OCI-LY3 (cell line): Measurements from ENCODE around the gene ADGRG7.

Experiments used
- H2AFZ ChIP-seq: fragments of 200-600, 300-600 bp; shearing (Covaris generic); 2 replicates; pipeline ENCODE4 v1.6.0; 2014; ENCODE audit warnings: antibody characterized with exemption, low read depth, low read length
- H3K27ac ChIP-seq: fragments of 200-600, 300-600 bp; sonication (generic); 2 replicates; pipeline ENCODE4 v1.5.1; 2014; ENCODE audit warnings: mild to moderate bottlenecking, low read length, moderate library complexity, mixed read lengths
- H3K27me3 ChIP-seq: fragments of 200-600, 300-600 bp; sonication (generic); 2 replicates; pipeline ENCODE4 v1.6.1; 2014; ENCODE audit warnings: low read depth, low read length, mixed read lengths
- H3K36me3 ChIP-seq: fragments of 200-600, 300-600 bp; sonication (generic); replicated peaks from 2 replicates; pipeline ENCODE3; 2014; ENCODE audit warnings: low read depth, low read length, mixed read lengths
- H3K4me1 ChIP-seq: fragments of 300-600, 200-600 bp; sonication (generic); 2 replicates; pipeline ENCODE4 v1.6.1; 2014; ENCODE audit warnings: low read length, mixed read lengths
- H3K4me2 ChIP-seq: fragments of 200-600, 300-600 bp; sonication (generic); 2 replicates; pipeline ENCODE4 v1.6.1; 2014; ENCODE audit warnings: low read length, mixed read lengths
- H3K4me3 ChIP-seq: fragments of 300-600, 200-600 bp; sonication (generic); 2 replicates; pipeline ENCODE4 v1.5.1; 2014; ENCODE audit warnings: antibody characterized with exemption, mild to moderate bottlenecking, low read length, moderate library complexity
- H3K79me2 ChIP-seq: fragments of 300-600, 200-600 bp; shearing (Covaris generic); 2 replicates; pipeline ENCODE4 v1.6.1; 2014; ENCODE audit warnings: mild to moderate bottlenecking, low read length, mixed read lengths
- H3K9ac ChIP-seq: fragments of 300-600, 200-600 bp; shearing (Covaris generic); 2 replicates; pipeline ENCODE4 v1.6.0; 2014; ENCODE audit warnings: mild to moderate bottlenecking, low read length, moderate library complexity
- H3K9me3 ChIP-seq: fragments of 200-600, 300-600 bp; shearing (Covaris generic); 2 replicates; pipeline ENCODE4 v1.6.1; 2014; ENCODE audit warnings: low read length, mixed read lengths; ENCODE audit not compliant: insufficient read depth
- H4K20me1 ChIP-seq: fragments of 200-600, 300-600 bp; sonication (generic); 2 replicates; pipeline ENCODE4 v1.6.1; 2016; ENCODE audit warnings: low read length, mixed read lengths; ENCODE audit not compliant: insufficient read depth
- CTCF ChIP-seq: fragments of 200-600, 300-600 bp; sonication (generic); IDR thresholded peaks from 2 replicates; pipeline ENCODE4 v1.5.1; 2014; ENCODE audit warnings: antibody characterized with exemption, low read length, low read depth
- EZH2phosphoT487 ChIP-seq: fragments of 200-600 bp; shearing (Covaris generic); IDR thresholded peaks from 2 replicates; pipeline ENCODE4 v1.6.1; 2018; ENCODE audit warnings: antibody characterized with exemption, mixed run types, low read depth

Gene ADGRG7

GRCh38 chr3:100740207-100740606 lies 130.8 kb downstream of the ADGRG7 start:
- Histone ChIP-seq H2AFZ (no peak overlapping the region), H3K27me3 (no peaks in the 10 kb centered on the region), H3K36me3 (peaks cover 87% of the 10 kb centered on the region), H3K27ac (no peak overlapping the region), H3K79me2 (peaks cover 21% of the 10 kb centered on the region), H3K4me2 (no peak overlapping the region), H3K4me1 (no peaks in the 10 kb centered on the region), H3K4me3 (no peak overlapping the region), H3K9me3 (no peaks in the 10 kb centered on the region), H4K20me1 (peaks cover 16% of the 10 kb centered on the region), H3K9ac (no peak overlapping the region)
- TF ChIP-seq EZH2phosphoT487 (no peak), CTCF (no peak)

- no peak overlapping the region for H2AFZ ChIP-seq
- no peaks in the 10 kb centered on the region for H3K27me3 ChIP-seq
Observed at GRCh38 chr3:100743535-100743934, 134.1 kb downstream of the ADGRG7 start.

GRCh38 chr3:100744671-100745070 lies 135.3 kb downstream of the ADGRG7 start:
- Histone ChIP-seq H4K20me1 (peaks cover 11% of the 10 kb centered on the region), H3K36me3 (peaks cover 86% of the 10 kb centered on the region), H3K27me3 (no peaks in the 10 kb centered on the region), H3K9me3 (no peaks in the 10 kb centered on the region), H2AFZ (no peak overlapping the region), H3K4me3 (no peak overlapping the region), H3K9ac (no peak overlapping the region), H3K79me2 (peaks cover 13% of the 10 kb centered on the region), H3K27ac (no peak overlapping the region), H3K4me2 (no peak overlapping the region), H3K4me1 (no peaks in the 10 kb centered on the region)
- TF ChIP-seq EZH2phosphoT487 (no peak), CTCF (no peak)

More at GRCh38 chr3:100743535-100743934, 134.1 kb downstream of the ADGRG7 start:
- H3K36me3 ChIP-seq = peaks cover 86% of the 10 kb centered on the region
- H3K79me2 ChIP-seq = peaks cover 13% of the 10 kb centered on the region
- no peak overlapping the region for H3K4me3 ChIP-seq
- H3K4me1 ChIP-seq = no peaks in the 10 kb centered on the region
- H3K9me3 ChIP-seq = no peaks in the 10 kb centered on the region
- H3K4me2 ChIP-seq = no peak overlapping the region
- no peak overlapping the region for H3K27ac ChIP-seq
- H3K9ac ChIP-seq = no peak overlapping the region
- TF ChIP-seq EZH2phosphoT487 (no peak), CTCF (no peak)
- H4K20me1 ChIP-seq = peaks cover 16% of the 10 kb centered on the region
